Measurements from ENCODE around the gene CADPS. TPM values are rescaled to one million over a fixed set of nuclear protein-coding genes. Genes with fewer than 3 reads are reported as not detected.

The CADPS gene
- total and polyA plus RNA-seq, 5 donors from 2014 or later = not detected

DNA sequence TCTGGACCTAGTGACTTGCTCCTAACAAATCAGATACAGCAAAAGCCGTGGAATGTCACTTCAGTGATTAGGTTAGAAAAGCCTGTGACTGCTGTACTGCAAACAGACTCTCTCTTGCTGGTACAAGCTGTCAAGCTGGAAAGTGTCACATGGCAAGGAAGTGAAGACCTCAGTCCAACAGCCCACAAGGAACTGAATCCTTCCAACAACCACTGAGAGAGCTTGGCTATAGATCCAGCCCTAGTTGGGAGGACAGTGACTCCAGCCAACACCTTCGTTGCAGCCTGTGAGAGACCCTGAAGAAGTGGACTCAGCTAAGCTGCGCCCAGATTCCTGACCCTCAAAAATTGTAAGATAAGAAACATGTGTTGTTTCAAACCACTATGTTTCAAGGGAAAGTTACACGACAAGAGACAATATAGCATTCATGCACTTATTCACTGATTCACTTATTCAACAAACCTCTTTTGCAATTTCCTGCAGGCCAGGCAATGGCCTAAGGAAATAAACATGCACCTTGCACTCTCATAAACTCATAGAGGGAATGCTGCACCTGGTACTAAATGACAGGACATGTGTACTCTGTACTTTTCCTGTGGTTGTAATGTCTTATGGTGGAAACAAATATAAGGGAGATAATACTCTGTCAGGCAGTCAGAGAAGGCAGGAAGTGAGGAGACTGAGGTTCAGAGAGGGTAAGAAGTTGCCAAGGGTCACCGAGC is 142.9 kb downstream of the CADPS start:
- H3K27me3 Mint-ChIP-seq = peaks cover 5% of the 10 kb centered on the region
- Histone ChIP-seq H3K36me3 (ENCODE audit: control insufficient read depth, insufficient read depth, low read length) (no peaks in the 10 kb centered on the region), H3K27ac (ENCODE audit: insufficient read depth, low read length, poor library complexity, severe bottlenecking) (no peak overlapping the region), H3K9me3 (ENCODE audit: control insufficient read depth in 2 of 2, low read length in 2 of 2) (no peaks in the 10 kb centered on the region), H3K4me1 (ENCODE audit: control insufficient read depth, insufficient read depth, low read length, poor library complexity, severe bottlenecking) (no peaks in the 10 kb centered on the region), H3K27me3 (ENCODE audit: control insufficient read depth, insufficient read depth, low read length) (no peaks in the 10 kb centered on the region), H3K4me3 (ENCODE audit: low read depth, low read length) (no peak overlapping the region)
- H3K27ac Mint-ChIP-seq = no peak overlapping the region
- ATAC-seq (ENCODE audit: low read depth in 2 of 2) (no peak), DNase-seq (no peak)
- no peaks in the 10 kb centered on the region for H3K36me3 Mint-ChIP-seq
- no peaks in the 10 kb centered on the region for H3K4me1 Mint-ChIP-seq
- peaks cover 0 to 3% (median 0%) of the 10 kb centered on the region in 7 donors for H3K9me3 Mint-ChIP-seq
- no peak overlapping the region for H3K4me3 Mint-ChIP-seq

DNA sequence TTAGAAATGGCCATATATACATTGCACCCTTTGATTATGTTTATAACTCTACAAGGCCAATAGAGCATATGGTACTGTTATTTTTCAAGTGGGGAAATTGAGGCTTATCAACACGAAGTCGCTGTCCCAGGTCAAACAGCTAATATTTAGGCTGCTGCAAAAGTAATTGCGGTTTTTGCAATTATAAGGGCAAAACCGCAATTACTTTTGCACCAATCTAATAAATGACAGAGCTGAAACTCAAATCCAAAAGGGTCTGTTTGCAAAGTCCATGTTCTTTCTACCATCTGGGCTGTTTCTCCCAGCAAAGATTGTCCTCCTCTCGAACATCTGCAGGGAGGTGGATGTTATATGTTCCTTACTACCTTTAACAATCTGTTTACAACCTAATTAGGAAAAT is 147.2 kb downstream of the CADPS start:
- peaks cover 5% of the 10 kb centered on the region for H3K27me3 Mint-ChIP-seq
- no peak for DNase-seq
- peaks cover 0 to 3% (median 0%) of the 10 kb centered on the region in 7 donors for H3K9me3 Mint-ChIP-seq
- H3K27me3 ChIP-seq (ENCODE audit: control insufficient read depth, insufficient read depth, low read length) = no peaks in the 10 kb centered on the region
- H3K4me3 Mint-ChIP-seq = no peak overlapping the region
- H3K36me3 ChIP-seq (ENCODE audit: control insufficient read depth, insufficient read depth, low read length) = no peaks in the 10 kb centered on the region
- H3K4me1 ChIP-seq (ENCODE audit: control insufficient read depth, insufficient read depth, low read length, poor library complexity, severe bottlenecking) = no peaks in the 10 kb centered on the region
- ATAC-seq (ENCODE audit: low read depth in 2 of 2) = no peak
- H3K4me1 Mint-ChIP-seq = no peaks in the 10 kb centered on the region
- no peak overlapping the region for H3K27ac ChIP-seq (ENCODE audit: insufficient read depth, low read length, poor library complexity, severe bottlenecking)
- H3K36me3 Mint-ChIP-seq = no peaks in the 10 kb centered on the region
- no peak overlapping the region for H3K27ac Mint-ChIP-seq
- H3K9me3 ChIP-seq (ENCODE audit: control insufficient read depth in 2 of 2, low read length in 2 of 2) = no peaks in the 10 kb centered on the region
- H3K4me3 ChIP-seq (ENCODE audit: low read depth, low read length) = no peak overlapping the region

DNA sequence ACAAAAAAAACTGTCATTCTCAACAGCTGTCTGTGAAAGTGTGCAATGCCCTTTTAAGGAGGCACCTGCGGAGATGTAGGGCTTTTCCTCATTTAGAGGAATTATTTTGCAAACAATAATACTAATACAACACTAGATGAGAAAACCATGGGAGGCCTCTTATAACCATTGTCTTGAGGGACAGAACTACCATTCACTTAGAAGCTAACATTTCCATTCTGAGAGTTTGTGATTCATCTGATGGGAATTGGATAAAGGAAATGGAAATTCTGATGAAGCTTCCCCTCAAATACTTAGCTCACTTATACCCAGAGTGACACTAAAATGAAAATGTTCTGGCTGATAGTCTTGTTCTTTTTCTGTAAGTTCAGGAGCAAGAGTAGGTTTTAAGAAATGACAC is 147.7 kb downstream of the CADPS start:
- Mint-ChIP-seq H3K4me1 (no peaks in the 10 kb centered on the region), H3K27ac (no peak overlapping the region), H3K9me3 (peaks cover 0 to 3% (median 0%) of the 10 kb centered on the region in 7 donors), H3K27me3 (peaks cover 5% of the 10 kb centered on the region), H3K4me3 (no peak overlapping the region), H3K36me3 (no peaks in the 10 kb centered on the region)
- DNase-seq (no peak), ATAC-seq (ENCODE audit: low read depth in 2 of 2) (no peak)
- Histone ChIP-seq H3K4me1 (ENCODE audit: control insufficient read depth, insufficient read depth, low read length, poor library complexity, severe bottlenecking) (no peaks in the 10 kb centered on the region), H3K4me3 (ENCODE audit: low read depth, low read length) (no peak overlapping the region), H3K27me3 (ENCODE audit: control insufficient read depth, insufficient read depth, low read length) (no peaks in the 10 kb centered on the region), H3K27ac (ENCODE audit: insufficient read depth, low read length, poor library complexity, severe bottlenecking) (no peak overlapping the region), H3K9me3 (ENCODE audit: control insufficient read depth in 2 of 2, low read length in 2 of 2) (no peaks in the 10 kb centered on the region), H3K36me3 (ENCODE audit: control insufficient read depth, insufficient read depth, low read length) (no peaks in the 10 kb centered on the region)

DNA sequence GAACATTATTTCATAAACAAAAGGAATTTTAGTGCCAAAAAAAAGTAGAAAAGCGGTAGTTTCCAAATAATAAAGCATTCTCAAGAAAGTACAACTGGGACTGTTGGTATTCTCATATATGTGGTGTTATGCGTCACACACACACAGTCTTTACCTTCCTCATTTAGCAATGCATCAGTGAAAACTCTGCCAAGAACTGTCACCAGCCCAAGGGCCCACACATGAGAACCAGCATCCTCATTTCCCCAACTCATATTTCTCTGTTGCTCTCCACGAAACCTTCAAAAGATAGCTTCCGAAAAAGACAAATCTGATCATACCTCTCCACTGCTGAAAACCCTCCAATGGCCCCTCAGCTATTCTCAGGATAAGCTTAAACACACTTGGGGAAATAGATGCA is 150.7 kb downstream of the CADPS start:
- peaks cover 0 to 7% (median 0%) of the 10 kb centered on the region in 7 donors for H3K9me3 Mint-ChIP-seq
- no peak for DNase-seq
- H3K27me3 Mint-ChIP-seq = no peaks in the 10 kb centered on the region
- H3K27ac ChIP-seq (ENCODE audit: insufficient read depth, low read length, poor library complexity, severe bottlenecking) = no peak overlapping the region
- no peaks in the 10 kb centered on the region for H3K27me3 ChIP-seq (ENCODE audit: control insufficient read depth, insufficient read depth, low read length)
- H3K36me3 Mint-ChIP-seq = no peaks in the 10 kb centered on the region
- H3K27ac Mint-ChIP-seq = no peak overlapping the region
- H3K36me3 ChIP-seq (ENCODE audit: control insufficient read depth, insufficient read depth, low read length) = no peaks in the 10 kb centered on the region
- H3K4me1 Mint-ChIP-seq = no peaks in the 10 kb centered on the region
- no peaks in the 10 kb centered on the region for H3K9me3 ChIP-seq (ENCODE audit: control insufficient read depth in 2 of 2, low read length in 2 of 2)
- no peak for ATAC-seq (ENCODE audit: low read depth in 2 of 2)
- H3K4me3 ChIP-seq (ENCODE audit: low read depth, low read length) = no peak overlapping the region
- no peaks in the 10 kb centered on the region for H3K4me1 ChIP-seq (ENCODE audit: control insufficient read depth, insufficient read depth, low read length, poor library complexity, severe bottlenecking)
- H3K4me3 Mint-ChIP-seq = no peak overlapping the region

DNA sequence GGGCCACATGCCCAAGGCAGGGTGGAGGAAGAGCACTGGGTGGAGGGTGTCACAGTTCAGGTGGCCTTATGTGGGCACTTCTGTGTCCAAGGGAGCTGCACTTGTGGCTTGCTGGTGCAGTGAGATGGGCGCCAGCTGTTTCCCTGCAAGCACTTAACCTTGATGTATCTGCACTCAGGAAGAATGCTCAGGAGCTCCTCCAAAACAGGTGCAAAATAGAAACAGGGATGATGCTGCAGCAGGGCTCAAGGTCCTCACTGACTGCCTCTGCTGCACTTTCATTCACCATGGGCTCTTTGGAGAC is 151.3 kb downstream of the CADPS start:
- no peaks in the 10 kb centered on the region for H3K27me3 ChIP-seq (ENCODE audit: control insufficient read depth, insufficient read depth, low read length)
- no peaks in the 10 kb centered on the region for H3K9me3 ChIP-seq (ENCODE audit: control insufficient read depth in 2 of 2, low read length in 2 of 2)
- H3K27me3 Mint-ChIP-seq = no peaks in the 10 kb centered on the region
- no peak overlapping the region for H3K4me3 ChIP-seq (ENCODE audit: low read depth, low read length)
- H3K4me3 Mint-ChIP-seq = no peak overlapping the region
- H3K27ac ChIP-seq (ENCODE audit: insufficient read depth, low read length, poor library complexity, severe bottlenecking) = no peak overlapping the region
- DNase-seq (no peak), ATAC-seq (ENCODE audit: low read depth in 2 of 2) (no peak)
- H3K27ac Mint-ChIP-seq = no peak overlapping the region
- H3K36me3 ChIP-seq (ENCODE audit: control insufficient read depth, insufficient read depth, low read length) = no peaks in the 10 kb centered on the region
- H3K36me3 Mint-ChIP-seq = no peaks in the 10 kb centered on the region
- H3K4me1 Mint-ChIP-seq = no peaks in the 10 kb centered on the region
- H3K4me1 ChIP-seq (ENCODE audit: control insufficient read depth, insufficient read depth, low read length, poor library complexity, severe bottlenecking) = no peaks in the 10 kb centered on the region
- H3K9me3 Mint-ChIP-seq = peaks cover 0 to 7% (median 0%) of the 10 kb centered on the region in 7 donors

DNA sequence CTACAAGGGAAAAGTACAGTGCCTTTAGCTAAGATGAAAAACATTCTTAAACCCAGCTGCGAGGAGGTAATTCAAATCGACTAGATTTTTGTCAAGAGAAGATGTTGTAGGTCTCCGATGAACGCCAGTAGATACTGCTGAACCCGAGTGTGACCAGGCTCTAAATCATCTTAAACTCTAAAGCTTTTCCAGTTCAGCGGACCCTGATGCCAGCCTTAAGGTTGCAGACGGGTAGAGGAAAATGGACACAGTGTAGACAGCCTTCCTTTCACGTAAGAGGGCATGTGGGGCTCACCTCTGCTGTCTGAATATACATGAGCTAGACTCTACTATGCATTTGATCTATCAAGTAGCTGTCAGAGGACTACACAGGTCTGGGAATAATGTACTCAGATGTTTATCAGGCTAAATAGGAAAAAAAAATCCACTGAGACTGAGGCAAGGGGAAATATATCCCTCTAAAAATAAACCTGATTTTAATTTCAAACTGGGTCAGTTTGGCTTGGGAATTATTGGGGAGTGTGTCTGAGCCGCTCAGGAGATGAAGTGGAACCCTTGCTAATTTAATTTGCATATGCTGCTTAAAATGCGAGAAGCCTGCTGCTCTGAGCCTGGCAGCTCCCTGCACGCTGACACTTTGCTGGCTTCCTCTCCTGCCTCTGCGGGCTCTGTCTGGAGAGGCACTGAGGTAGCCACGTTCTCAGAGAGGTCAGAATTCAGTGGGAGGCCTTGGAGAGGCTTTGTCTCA is 151.9 kb downstream of the CADPS start:
- H3K27ac Mint-ChIP-seq = no peak overlapping the region
- Histone ChIP-seq H3K4me1 (ENCODE audit: control insufficient read depth, insufficient read depth, low read length, poor library complexity, severe bottlenecking) (no peaks in the 10 kb centered on the region), H3K4me3 (ENCODE audit: low read depth, low read length) (no peak overlapping the region), H3K27me3 (ENCODE audit: control insufficient read depth, insufficient read depth, low read length) (no peaks in the 10 kb centered on the region), H3K9me3 (ENCODE audit: control insufficient read depth in 2 of 2, low read length in 2 of 2) (no peaks in the 10 kb centered on the region), H3K27ac (ENCODE audit: insufficient read depth, low read length, poor library complexity, severe bottlenecking) (no peak overlapping the region), H3K36me3 (ENCODE audit: control insufficient read depth, insufficient read depth, low read length) (no peaks in the 10 kb centered on the region)
- no peak for ATAC-seq (ENCODE audit: low read depth in 2 of 2)
- no peaks in the 10 kb centered on the region for H3K27me3 Mint-ChIP-seq
- no peak for DNase-seq
- H3K4me1 Mint-ChIP-seq = no peaks in the 10 kb centered on the region
- H3K36me3 Mint-ChIP-seq = no peaks in the 10 kb centered on the region
- H3K4me3 Mint-ChIP-seq = no peak overlapping the region
- H3K9me3 Mint-ChIP-seq = peaks cover 0 to 5% (median 0%) of the 10 kb centered on the region in 7 donors

DNA sequence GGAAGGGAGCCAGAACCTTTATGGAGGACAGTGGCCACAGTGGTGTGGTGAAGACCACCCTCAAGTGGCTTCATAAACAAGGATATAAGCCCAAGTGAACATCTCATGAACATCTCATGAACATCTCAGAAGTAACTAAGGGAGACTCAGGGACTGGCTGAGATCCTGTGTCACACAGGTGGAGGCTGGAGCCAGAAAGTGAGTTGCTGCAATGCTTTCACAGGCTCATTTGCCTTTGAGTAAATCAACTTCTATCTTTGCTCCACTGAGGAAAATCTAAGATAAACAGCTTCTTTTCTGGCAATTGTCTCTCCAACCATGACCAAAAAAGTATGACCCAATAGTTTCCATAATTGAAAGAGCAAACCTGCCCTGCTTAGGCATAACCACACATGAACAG is 152.9 kb downstream of the CADPS start:
- DNase-seq (no peak), ATAC-seq (ENCODE audit: low read depth in 2 of 2) (no peak)
- Mint-ChIP-seq H3K9me3 (peaks cover 0 to 7% (median 3%) of the 10 kb centered on the region in 7 donors), H3K27me3 (no peaks in the 10 kb centered on the region), H3K4me1 (no peaks in the 10 kb centered on the region), H3K4me3 (no peak overlapping the region), H3K27ac (no peak overlapping the region), H3K36me3 (no peaks in the 10 kb centered on the region)
- H3K9me3 ChIP-seq (ENCODE audit: control insufficient read depth in 2 of 2, low read length in 2 of 2) = no peaks in the 10 kb centered on the region
- no peak overlapping the region for H3K4me3 ChIP-seq (ENCODE audit: low read depth, low read length)
- no peaks in the 10 kb centered on the region for H3K4me1 ChIP-seq (ENCODE audit: control insufficient read depth, insufficient read depth, low read length, poor library complexity, severe bottlenecking)
- H3K27ac ChIP-seq (ENCODE audit: insufficient read depth, low read length, poor library complexity, severe bottlenecking) = no peak overlapping the region
- H3K27me3 ChIP-seq (ENCODE audit: control insufficient read depth, insufficient read depth, low read length) = no peaks in the 10 kb centered on the region
- no peaks in the 10 kb centered on the region for H3K36me3 ChIP-seq (ENCODE audit: control insufficient read depth, insufficient read depth, low read length)

Measured in CD4-positive, CD25-positive, alpha-beta regulatory T cell (primary cell).